Testis (tissue), 2 donors: ENCODE results near the gene IGSF1.

ENCODE experiments used
- POLR2A ChIP-seq: fragments of 450-650 bp; IDR thresholded peaks from one replicate; pipeline ENCODE4 v1.6.1; 2017; ENCODE audit warnings: antibody characterized with exemption, mild to moderate bottlenecking, moderate library complexity
- TF ChIP-seq, protein P1 (sequence below), 3 experiments: fragments of 450-650 bp in 2 of 3; fragments of 200-600 bp in 1 of 3; sonication (generic) in 1 of 3; IDR thresholded peaks; one replicate each; pipeline ENCODE4 v1.5.1; 2016 to 2019; ENCODE audit warnings: antibody characterized with exemption in 3 of 3, mild to moderate bottlenecking in 2 of 3, moderate library complexity in 1 of 3

DNA sequence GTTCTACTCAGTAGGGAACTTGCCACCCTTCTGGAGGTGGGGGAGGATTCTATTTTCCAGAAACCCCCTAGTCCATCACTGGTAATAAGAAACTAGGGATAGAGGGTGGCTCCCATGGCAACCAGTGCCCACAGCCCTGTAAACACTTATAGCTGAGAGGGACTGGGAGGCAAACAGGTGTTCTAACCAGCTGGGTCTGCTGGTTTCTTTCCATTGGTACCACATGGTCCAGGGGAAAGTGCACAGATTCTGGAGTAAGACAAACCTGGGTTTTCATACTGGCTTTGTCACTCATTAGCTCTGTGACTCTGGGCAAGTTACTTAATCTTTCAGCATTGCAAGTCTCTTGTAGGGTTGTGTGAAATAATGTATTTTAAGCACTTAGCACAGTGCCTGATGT is 26.9 kb downstream of the IGSF1 start:
- TF ChIP-seq, protein P1, sequence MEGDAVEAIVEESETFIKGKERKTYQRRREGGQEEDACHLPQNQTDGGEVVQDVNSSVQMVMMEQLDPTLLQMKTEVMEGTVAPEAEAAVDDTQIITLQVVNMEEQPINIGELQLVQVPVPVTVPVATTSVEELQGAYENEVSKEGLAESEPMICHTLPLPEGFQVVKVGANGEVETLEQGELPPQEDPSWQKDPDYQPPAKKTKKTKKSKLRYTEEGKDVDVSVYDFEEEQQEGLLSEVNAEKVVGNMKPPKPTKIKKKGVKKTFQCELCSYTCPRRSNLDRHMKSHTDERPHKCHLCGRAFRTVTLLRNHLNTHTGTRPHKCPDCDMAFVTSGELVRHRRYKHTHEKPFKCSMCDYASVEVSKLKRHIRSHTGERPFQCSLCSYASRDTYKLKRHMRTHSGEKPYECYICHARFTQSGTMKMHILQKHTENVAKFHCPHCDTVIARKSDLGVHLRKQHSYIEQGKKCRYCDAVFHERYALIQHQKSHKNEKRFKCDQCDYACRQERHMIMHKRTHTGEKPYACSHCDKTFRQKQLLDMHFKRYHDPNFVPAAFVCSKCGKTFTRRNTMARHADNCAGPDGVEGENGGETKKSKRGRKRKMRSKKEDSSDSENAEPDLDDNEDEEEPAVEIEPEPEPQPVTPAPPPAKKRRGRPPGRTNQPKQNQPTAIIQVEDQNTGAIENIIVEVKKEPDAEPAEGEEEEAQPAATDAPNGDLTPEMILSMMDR (IDR thresholded peaks at IDR 0.05): no peak
- no peak for TF ChIP-seq POLR2A
